Activated CD8-positive, alpha-beta T cell treated with anti-CD3 and anti-CD28 coated beads for 36 hours (primary cell): ENCODE data around the gene SYP. TPM values are rescaled to one million over a fixed set of nuclear protein-coding genes. Genes with fewer than 3 reads are reported as not detected.

ENCODE experiments used
- ATAC-seq: fragments of 200-7000 bp; cut with Tn5 transposase; one replicate; pipeline ENCODE4 v1.10.0; 2021; ENCODE audit warnings: mild to moderate bottlenecking, moderate library complexity
- CTCF ChIA-PET: fragments of 350-600 bp; sonication (Branson Sonifier 250); formaldehyde crosslinking; loops from one replicate; lab custom pipeline; 2021; ENCODE audit warnings: antibody characterized with exemption; lab: Charles Lee
- POLR2A ChIA-PET: fragments of 350-600 bp; sonication (Branson Sonifier 250); formaldehyde crosslinking; loops from one replicate; lab custom pipeline; 2021; ENCODE audit warnings: antibody characterized with exemption; lab: Charles Lee
- DNase-seq: peaks from one replicate; pipeline ENCODE4 v3.0.0-alpha.2; 2020
- H3K27ac Mint-ChIP-seq: one replicate; pipeline ENCODE4 v1.8.0; 2021; ENCODE audit warnings: mild to moderate bottlenecking, mixed read lengths
- H3K27me3 Mint-ChIP-seq: one replicate; pipeline ENCODE4 v1.8.0; 2021; ENCODE audit warnings: mixed read lengths
- H3K36me3 Mint-ChIP-seq: one replicate; pipeline ENCODE4 v1.8.0; 2021; ENCODE audit warnings: low read depth, mixed read lengths
- H3K4me1 Mint-ChIP-seq: one replicate; pipeline ENCODE4 v1.8.0; 2021; ENCODE audit warnings: low read depth, mixed read lengths
- H3K4me3 Mint-ChIP-seq: one replicate; pipeline ENCODE4 v1.8.0; 2021; ENCODE audit warnings: mild to moderate bottlenecking, moderate library complexity, mixed read lengths
- H3K9me3 Mint-ChIP-seq: one replicate; pipeline ENCODE4 v1.8.0; 2021; ENCODE audit warnings: mixed read lengths
- CTCF ChIP-seq: fragments of 200-600 bp; IDR thresholded peaks from one replicate; pipeline ENCODE4 v1.8.0; 2022; ENCODE audit warnings: antibody characterized with exemption, mild to moderate bottlenecking
- intact Hi-C: fragments of 100-400 bp; cut with micrococcal nuclease; formaldehyde crosslinking; loops from one replicate; pipeline ENCODE4 v1.10.0; 2022
- total RNA-seq, 2 experiments: library from RNA; stranded (reverse); gene quantifications; one replicate each; pipeline ENCODE4 v1.2.3, GENCODE V29; 2021

Gene SYP
- total RNA-seq, 2 experiments from 2014 or later: 10.2 to 11.4 TPM

DNA sequence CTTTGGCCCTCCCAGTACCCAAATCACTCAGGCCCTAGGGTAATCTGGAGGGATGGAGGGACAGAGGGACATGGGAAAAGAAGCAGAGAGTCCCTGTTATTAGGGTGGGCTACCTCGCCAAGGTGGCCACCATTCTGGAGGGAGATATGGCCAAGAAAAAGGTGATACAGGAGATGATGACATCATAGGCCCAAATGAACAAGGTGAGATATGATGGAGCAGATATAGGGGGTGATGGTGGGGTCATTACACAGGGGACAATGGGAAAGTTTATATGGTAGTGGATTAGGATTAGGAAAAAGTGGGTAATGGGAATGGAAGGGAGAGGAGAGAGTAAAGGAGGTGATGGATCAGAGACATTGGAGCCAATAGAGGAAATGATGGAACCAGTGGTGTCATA lies 12.9 kb upstream of the SYP start:
- CTCF ChIA-PET: no interaction called here

DNA sequence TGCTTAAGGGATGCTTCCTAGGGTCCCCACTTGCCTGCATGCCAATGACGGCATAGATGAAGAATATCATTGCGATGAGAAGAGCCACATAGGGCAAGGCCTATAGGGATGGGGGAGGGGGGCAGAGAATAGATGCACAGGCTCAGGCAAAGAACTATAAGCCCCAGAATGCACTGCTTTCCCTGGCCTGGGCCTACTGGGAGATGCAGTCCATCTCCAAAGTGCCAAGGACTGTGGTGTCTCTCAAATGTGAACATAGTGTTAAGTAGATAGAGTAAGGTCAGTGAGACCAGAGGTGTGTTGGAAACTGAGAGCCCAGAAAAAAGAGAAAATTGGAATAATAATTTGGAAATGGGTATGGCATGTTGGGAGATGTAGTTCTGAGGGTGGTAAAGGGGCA lies 12.2 kb upstream of the SYP start:
- ChIA-PET POLR2A (no interaction called here), CTCF (no interaction called here)
- intact Hi-C loops: no loop called here
- DNase-seq: no peak
- H3K4me1 Mint-ChIP-seq: no peaks in the 10 kb centered on the region
- no peak overlapping the region for H3K4me3 Mint-ChIP-seq
- no peaks in the 10 kb centered on the region for H3K9me3 Mint-ChIP-seq
- no peak for ATAC-seq
- no peaks in the 10 kb centered on the region for H3K27me3 Mint-ChIP-seq
- TF ChIP-seq CTCF: no peak
- no peak overlapping the region for H3K27ac Mint-ChIP-seq
- H3K36me3 Mint-ChIP-seq: no peaks in the 10 kb centered on the region

More for the DNA sequence above, 12.9 kb upstream of the SYP start:
- ATAC-seq: no peak
- no peaks in the 10 kb centered on the region for H3K4me1 Mint-ChIP-seq
- intact Hi-C loops: no loop called here
- no peak overlapping the region for H3K4me3 Mint-ChIP-seq
- H3K9me3 Mint-ChIP-seq: no peaks in the 10 kb centered on the region
- no peak for TF ChIP-seq CTCF
- POLR2A ChIA-PET: no interaction called here
- no peak overlapping the region for H3K27ac Mint-ChIP-seq
- H3K36me3 Mint-ChIP-seq: no peaks in the 10 kb centered on the region
- H3K27me3 Mint-ChIP-seq: no peaks in the 10 kb centered on the region
- no peak for DNase-seq

DNA sequence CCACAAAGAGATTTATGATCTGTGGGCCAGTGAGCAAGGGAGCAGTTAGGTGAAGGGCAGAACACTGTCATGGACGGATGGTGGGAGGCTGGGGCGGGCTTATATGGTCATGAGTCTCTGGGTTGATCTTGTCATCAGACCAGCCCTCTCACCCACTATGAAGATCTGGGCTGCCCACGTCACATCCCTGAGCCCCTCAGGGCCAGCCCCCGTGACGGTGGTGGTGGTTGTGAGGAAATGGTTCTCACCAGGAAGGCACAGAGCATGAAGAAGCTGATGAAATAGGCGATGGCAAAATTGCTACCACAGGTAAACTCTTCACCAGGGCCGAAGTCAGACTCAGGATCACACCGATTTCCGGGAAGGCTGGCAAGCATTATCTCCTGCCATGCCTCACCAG lies 11.1 kb upstream of the SYP start:
- CTCF ChIA-PET: no interaction called here

GRCh38 chrX:49210406-49210805 lies 10.4 kb upstream of the SYP start:
- Mint-ChIP-seq H3K27ac (no peak overlapping the region), H3K27me3 (no peaks in the 10 kb centered on the region), H3K9me3 (no peaks in the 10 kb centered on the region), H3K4me1 (no peaks in the 10 kb centered on the region), H3K4me3 (no peak overlapping the region), H3K36me3 (no peaks in the 10 kb centered on the region)
- intact Hi-C loops: no loop called here
- ATAC-seq (no peak), DNase-seq (no peak)
- ChIA-PET CTCF (no interaction called here), POLR2A (interaction anchor here (0.7 kb wide), 1 partner anchor 10 kb away, joined by 3 read pairs; no protein-coding TSS in a partner anchor)
- TF ChIP-seq CTCF: no peak

More for the DNA sequence above, 11.1 kb upstream of the SYP start:
- no peaks in the 10 kb centered on the region for H3K27me3 Mint-ChIP-seq
- ATAC-seq (no peak), DNase-seq (no peak)
- no peak overlapping the region for H3K27ac Mint-ChIP-seq
- H3K4me1 Mint-ChIP-seq: no peaks in the 10 kb centered on the region
- H3K36me3 Mint-ChIP-seq: no peaks in the 10 kb centered on the region
- intact Hi-C loops: no loop called here
- TF ChIP-seq CTCF: no peak
- H3K9me3 Mint-ChIP-seq: no peaks in the 10 kb centered on the region
- no peak overlapping the region for H3K4me3 Mint-ChIP-seq
- POLR2A ChIA-PET: no interaction called here

DNA sequence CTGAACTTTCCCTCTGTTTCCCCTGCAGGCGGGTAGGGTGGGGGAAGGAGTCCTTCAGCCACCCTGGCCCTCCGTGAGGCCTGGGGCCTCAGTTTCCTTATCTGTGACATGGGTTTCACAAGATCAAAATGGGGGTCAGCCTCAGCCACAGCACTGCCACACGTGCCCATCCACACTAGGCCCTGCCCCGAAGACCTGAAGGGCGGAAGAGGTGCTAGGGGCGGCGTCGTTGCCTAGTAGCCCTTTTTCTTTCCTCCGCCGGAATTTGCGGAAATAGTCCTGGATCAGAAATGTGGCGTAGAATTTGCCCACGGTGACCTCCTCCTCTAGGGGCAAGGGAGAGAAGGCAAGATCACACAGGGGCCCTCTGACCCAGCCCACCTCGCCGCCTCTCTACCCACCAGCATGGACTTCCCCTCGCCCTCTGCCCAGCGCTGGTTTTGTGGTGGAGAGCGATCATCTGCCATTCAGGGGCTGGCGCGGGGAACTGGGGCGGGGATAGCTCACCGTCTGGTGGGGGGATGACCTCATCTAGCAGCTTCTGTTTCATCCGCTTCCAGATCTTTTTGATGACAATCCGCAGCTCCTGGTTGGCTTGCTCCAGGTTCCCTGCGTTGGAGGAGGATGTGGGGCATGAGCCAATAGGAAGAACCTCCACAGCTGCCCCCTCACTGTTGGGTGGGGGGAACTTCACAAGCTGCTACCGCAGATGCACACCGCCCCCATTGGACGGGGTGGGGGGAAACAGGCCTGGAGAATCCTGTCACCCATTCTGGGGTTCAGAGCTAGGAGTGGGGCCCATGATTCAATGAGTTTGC lies 9.7 kb upstream of the SYP start:
- intact Hi-C loops: no loop called here
- ATAC-seq (peak; percentile 71), DNase-seq (peak; percentile 60)
- H3K4me3 Mint-ChIP-seq: peak overlapping the region; percentile 37
- TF ChIP-seq CTCF: no peak
- ChIA-PET CTCF (no interaction called here), POLR2A (interaction anchor here (0.7 kb wide), 1 partner anchor 9 kb away, joined by 3 read pairs; no protein-coding TSS in a partner anchor)
- no peaks in the 10 kb centered on the region for H3K36me3 Mint-ChIP-seq
- peak overlapping the region; percentile 55 for H3K27ac Mint-ChIP-seq
- H3K4me1 Mint-ChIP-seq: no peaks in the 10 kb centered on the region
- H3K9me3 Mint-ChIP-seq: no peaks in the 10 kb centered on the region
- H3K27me3 Mint-ChIP-seq: no peaks in the 10 kb centered on the region
